NB4 (cell line): Measurements from ENCODE around the gene EXD3.

Source experiments
- DNase-seq: peaks from one replicate; pipeline ENCODE4 v3.0.0; 2010; ENCODE audit warnings: low read depth
- H3K4me3 ChIP-seq: one replicate; pipeline ENCODE4 v1.5.1; 2011; ENCODE audit warnings: mild to moderate bottlenecking, low read depth, low read length, moderate library complexity
- CTCF ChIP-seq: IDR thresholded peaks from one replicate; pipeline ENCODE4 v1.5.1; 2012; ENCODE audit warnings: low read depth, low read length
- MYC ChIP-seq: IDR thresholded peaks from 2 replicates; pipeline ENCODE4 v1.6.1; 2011; ENCODE audit warnings: low read depth, low read length
- POLR2A ChIP-seq: IDR thresholded peaks from 2 replicates; pipeline ENCODE4 v1.6.1; 2011; ENCODE audit warnings: mild to moderate bottlenecking; ENCODE audit not compliant: insufficient read length; ENCODE audit errors: extremely low read depth
- TF ChIP-seq, protein P1 (sequence below): IDR thresholded peaks from 2 replicates; pipeline ENCODE4 v1.6.1; 2011; ENCODE audit warnings: low read depth, low read length

EXD3 gene

GRCh38 chr9:137302118-137302448, 120.9 kb downstream of the EXD3 start, which contains the start of gene NRARP:
Gene NRARP (minus strand): TSS chr9:137302271. CDS start chr9:137301928, 343 bp downstream.
- peak; percentile 86 for DNase-seq
- peak within 1 kb of the TSS; percentile 55 for H3K4me3 ChIP-seq
- TF ChIP-seq MYC, result peak; percentile 38; the same call in 1 of the 2 replicates
- peak; percentile 54 for TF ChIP-seq POLR2A
- no peak for TF ChIP-seq CTCF
- TF ChIP-seq, protein P1, sequence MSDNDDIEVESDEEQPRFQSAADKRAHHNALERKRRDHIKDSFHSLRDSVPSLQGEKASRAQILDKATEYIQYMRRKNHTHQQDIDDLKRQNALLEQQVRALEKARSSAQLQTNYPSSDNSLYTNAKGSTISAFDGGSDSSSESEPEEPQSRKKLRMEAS, result 0 out of 2 replicates have a peak, but pooled peaks have one; percentile 42

GRCh38 chr9:137301081-137301947, 121.6 kb downstream of the EXD3 start:
- peak; percentile 64 for DNase-seq
- TF ChIP-seq CTCF (no peak), MYC (no peak; the same call in 1 of the 2 replicates), POLR2A (no peak)
- TF ChIP-seq, protein P1, result peak; percentile 16; the same call in 1 of the 2 replicates
- peak overlapping the region; percentile 55 for H3K4me3 ChIP-seq

GRCh38 chr9:137300567-137301080, 122.3 kb downstream of the EXD3 start:
- TF ChIP-seq POLR2A (no peak), MYC (no peak), CTCF (no peak)
- TF ChIP-seq, protein P1, result no peak
- DNase-seq, result no peak
- peak overlapping the region; percentile 55 for H3K4me3 ChIP-seq

DNA sequence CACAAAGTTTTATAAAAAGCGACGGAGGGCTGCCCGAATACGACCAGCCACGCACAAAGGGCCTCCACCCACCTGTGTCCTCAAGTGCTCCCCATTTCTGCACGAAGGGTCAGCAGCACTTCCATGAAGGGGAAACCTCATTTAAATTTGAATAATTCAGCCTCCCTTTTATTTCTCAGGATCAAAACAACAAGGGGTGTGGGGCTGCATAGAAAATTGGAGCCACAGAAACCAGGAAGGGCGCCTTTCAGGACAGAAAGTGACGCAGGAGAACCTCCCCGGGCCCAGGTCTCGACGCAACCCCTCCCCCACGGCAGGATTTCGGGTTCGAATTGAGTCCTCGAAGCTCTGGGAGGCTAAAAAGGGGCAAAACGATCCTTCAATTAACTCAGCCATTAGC, 123.0 kb downstream of the EXD3 start:
- DNase-seq, result no peak
- no peak for TF ChIP-seq MYC
- no peak for TF ChIP-seq POLR2A
- TF ChIP-seq, protein P1, result no peak
- TF ChIP-seq CTCF, result no peak
- H3K4me3 ChIP-seq, result no peak overlapping the region

DNA sequence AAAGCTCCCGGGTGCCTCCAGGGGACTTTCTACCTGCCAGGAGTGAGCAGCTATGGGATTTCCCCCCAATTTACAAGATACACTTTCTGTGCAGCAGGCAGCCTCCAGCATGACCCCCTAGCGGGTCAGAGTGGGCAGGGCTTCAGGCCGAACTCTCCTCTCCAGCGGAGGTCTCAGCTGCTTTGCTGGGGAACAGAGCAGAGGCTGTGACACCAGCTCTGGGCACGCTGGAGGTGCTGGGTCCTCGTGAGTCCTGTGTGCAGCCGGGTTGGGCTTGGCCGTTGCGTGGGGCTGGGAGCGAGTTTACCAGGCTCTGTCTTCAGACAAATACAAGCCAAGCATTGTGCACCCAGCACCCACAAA, 123.8 kb downstream of the EXD3 start:
- DNase-seq, result no peak
- no peak overlapping the region for H3K4me3 ChIP-seq
- TF ChIP-seq, protein P1, result no peak
- no peak for TF ChIP-seq MYC
- TF ChIP-seq POLR2A, result no peak
- no peak for TF ChIP-seq CTCF
